Activated T-cell treated with anti-CD3 and anti-CD28 coated beads, Interleukin-2, amount 50 U/mL, for 24 hours (primary cell): Measurements from ENCODE around the gene RTBDN.

ENCODE experiments used
- DNase-seq: peaks from one replicate; pipeline ENCODE4 v3.0.0-alpha.2; 2020
- H3K27ac Mint-ChIP-seq: 2 replicates; pipeline ENCODE4 v1.8.0; 2020; ENCODE audit warnings: mild to moderate bottlenecking, mixed read lengths
- H3K27me3 Mint-ChIP-seq: 2 replicates; pipeline ENCODE4 v1.8.0; 2020; ENCODE audit warnings: mixed read lengths
- H3K36me3 Mint-ChIP-seq: 2 replicates; pipeline ENCODE4 v1.8.0; 2020; ENCODE audit warnings: low read depth, mixed read lengths
- H3K4me1 Mint-ChIP-seq: 2 replicates; pipeline ENCODE4 v1.8.0; 2020; ENCODE audit warnings: low read depth, mixed read lengths
- H3K4me3 Mint-ChIP-seq: 2 replicates; pipeline ENCODE4 v1.8.0; 2020; ENCODE audit warnings: mild to moderate bottlenecking, moderate library complexity, mixed read lengths
- H3K9me3 Mint-ChIP-seq: 2 replicates; pipeline ENCODE4 v1.8.0; 2020; ENCODE audit warnings: mixed read lengths

RTBDN gene

DNA sequence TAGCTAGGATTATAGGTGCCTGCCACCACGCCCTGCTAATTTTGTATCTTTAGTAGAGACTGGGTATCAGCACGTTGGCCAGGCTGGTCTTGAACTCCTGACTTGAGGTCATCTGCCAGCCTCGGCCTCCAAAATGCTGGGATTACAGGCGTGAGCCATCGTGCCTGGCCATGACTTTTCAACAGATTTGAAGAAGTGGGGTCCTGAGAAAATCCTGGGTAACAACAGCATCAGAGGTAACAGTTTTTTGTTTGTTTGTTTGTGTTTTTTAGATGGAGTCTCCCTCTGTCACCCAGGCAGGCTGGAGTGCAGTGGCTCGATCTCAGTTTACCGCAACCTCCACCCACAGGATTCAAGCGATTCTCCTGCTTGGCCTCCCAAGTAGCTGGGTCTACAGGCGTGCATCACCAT, 39.4 kb downstream of the RTBDN start:
- H3K4me1 Mint-ChIP-seq = peaks cover 41% of the 10 kb centered on the region
- no peaks in the 10 kb centered on the region for H3K27me3 Mint-ChIP-seq
- DNase-seq = no peak
- H3K4me3 Mint-ChIP-seq = peak overlapping the region; percentile 78
- H3K36me3 Mint-ChIP-seq = peaks cover 64% of the 10 kb centered on the region
- H3K27ac Mint-ChIP-seq = peak overlapping the region; percentile 92
- H3K9me3 Mint-ChIP-seq = no peaks in the 10 kb centered on the region

DNA sequence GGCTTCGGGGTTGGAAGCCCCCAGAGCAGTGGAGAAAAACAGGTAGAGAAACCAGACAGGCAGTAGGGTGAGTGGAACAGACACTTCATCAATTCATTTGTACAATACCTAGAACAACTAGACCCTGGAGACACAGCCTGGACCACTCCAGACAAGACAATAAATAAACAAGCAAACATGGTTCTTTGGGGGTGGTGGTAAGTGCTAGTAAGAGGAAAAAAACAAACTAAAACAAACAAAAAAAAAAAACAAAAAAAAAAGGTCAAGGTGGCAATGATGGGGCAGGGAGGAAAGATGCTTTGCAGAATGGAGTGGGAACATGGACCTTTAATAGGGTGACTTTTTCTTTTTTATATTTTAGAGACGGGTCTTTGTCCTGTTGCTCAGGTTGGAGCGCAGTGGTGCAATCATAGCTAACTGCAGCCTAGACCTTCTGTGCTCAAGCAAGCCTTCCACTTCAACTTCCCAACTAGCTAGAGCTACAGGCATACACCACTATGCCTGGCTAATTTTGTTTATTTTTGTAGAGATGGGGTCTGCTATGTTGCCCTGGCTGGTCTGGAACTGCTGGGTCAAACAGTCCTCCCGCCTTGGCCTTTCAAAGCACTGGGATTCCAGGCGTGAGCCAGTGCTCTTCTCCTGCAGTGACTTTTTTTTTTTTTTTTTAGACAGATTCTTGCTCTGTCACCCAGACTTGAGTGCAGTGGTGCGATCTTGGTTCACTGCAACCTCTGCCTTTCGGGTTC, 40.0 kb downstream of the RTBDN start:
- peaks cover 58% of the 10 kb centered on the region for H3K36me3 Mint-ChIP-seq
- peaks cover 37% of the 10 kb centered on the region for H3K4me1 Mint-ChIP-seq
- H3K9me3 Mint-ChIP-seq = no peaks in the 10 kb centered on the region
- H3K4me3 Mint-ChIP-seq = peak overlapping the region; percentile 78
- H3K27me3 Mint-ChIP-seq = no peaks in the 10 kb centered on the region
- no peak for DNase-seq
- H3K27ac Mint-ChIP-seq = peak overlapping the region; percentile 92

GRCh38 chr19:12793290-12794195, 40.8 kb downstream of the RTBDN start:
- peaks cover 51% of the 10 kb centered on the region for H3K36me3 Mint-ChIP-seq
- no peaks in the 10 kb centered on the region for H3K27me3 Mint-ChIP-seq
- DNase-seq = peak; percentile 97
- peaks cover 44% of the 10 kb centered on the region for H3K4me1 Mint-ChIP-seq
- no peaks in the 10 kb centered on the region for H3K9me3 Mint-ChIP-seq
- peak overlapping the region; percentile 99 for H3K27ac Mint-ChIP-seq
- peak overlapping the region; percentile 98 for H3K4me3 Mint-ChIP-seq

DNA sequence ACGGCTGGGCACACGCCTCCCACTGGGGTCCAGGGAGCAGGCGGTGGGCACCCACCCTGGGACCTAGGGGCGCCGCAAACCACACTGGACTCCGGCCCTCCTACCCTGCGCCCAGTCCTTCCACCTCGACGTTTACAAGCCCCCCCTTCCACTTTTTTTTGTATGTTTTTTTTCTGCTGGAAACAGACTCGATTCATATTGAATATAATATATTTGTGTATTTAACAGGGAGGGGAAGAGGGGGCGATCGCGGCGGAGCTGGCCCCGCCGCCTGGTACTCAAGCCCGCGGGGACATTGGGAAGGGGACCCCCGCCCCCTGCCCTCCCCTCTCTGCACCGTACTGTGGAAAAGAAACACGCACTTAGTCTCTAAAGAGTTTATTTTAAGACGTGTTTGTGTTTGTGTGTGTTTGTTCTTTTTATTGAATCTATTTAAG, 41.5 kb downstream of the RTBDN start:
- peak overlapping the region; percentile 99 for H3K27ac Mint-ChIP-seq
- no peak for DNase-seq
- H3K36me3 Mint-ChIP-seq = peaks cover 46% of the 10 kb centered on the region
- no peaks in the 10 kb centered on the region for H3K27me3 Mint-ChIP-seq
- H3K4me1 Mint-ChIP-seq = peaks cover 51% of the 10 kb centered on the region
- H3K4me3 Mint-ChIP-seq = peak overlapping the region; percentile 98
- no peaks in the 10 kb centered on the region for H3K9me3 Mint-ChIP-seq

DNA sequence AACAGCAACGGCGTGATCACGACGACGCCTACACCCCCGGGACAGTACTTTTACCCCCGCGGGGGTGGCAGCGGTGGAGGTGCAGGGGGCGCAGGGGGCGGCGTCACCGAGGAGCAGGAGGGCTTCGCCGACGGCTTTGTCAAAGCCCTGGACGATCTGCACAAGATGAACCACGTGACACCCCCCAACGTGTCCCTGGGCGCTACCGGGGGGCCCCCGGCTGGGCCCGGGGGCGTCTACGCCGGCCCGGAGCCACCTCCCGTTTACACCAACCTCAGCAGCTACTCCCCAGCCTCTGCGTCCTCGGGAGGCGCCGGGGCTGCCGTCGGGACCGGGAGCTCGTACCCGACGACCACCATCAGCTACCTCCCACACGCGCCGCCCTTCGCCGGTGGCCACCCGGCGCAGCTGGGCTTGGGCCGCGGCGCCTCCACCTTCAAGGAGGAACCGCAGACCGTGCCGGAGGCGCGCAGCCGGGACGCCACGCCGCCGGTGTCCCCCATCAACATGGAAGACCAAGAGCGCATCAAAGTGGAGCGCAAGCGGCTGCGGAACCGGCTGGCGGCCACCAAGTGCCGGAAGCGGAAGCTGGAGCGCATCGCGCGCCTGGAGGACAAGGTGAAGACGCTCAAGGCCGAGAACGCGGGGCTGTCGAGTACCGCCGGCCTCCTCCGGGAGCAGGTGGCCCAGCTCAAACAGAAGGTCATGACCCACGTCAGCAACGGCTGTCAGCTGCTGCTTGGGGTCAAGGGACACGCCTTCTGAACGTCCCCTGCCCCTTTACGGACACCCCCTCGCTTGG, 42.1 kb downstream of the RTBDN start:
- Mint-ChIP-seq H3K4me1 (peaks cover 51% of the 10 kb centered on the region), H3K9me3 (no peaks in the 10 kb centered on the region), H3K36me3 (peaks cover 40% of the 10 kb centered on the region), H3K27ac (peak overlapping the region; percentile 99), H3K27me3 (no peaks in the 10 kb centered on the region), H3K4me3 (peak overlapping the region; percentile 98)
- peak; percentile 85 for DNase-seq

DNA sequence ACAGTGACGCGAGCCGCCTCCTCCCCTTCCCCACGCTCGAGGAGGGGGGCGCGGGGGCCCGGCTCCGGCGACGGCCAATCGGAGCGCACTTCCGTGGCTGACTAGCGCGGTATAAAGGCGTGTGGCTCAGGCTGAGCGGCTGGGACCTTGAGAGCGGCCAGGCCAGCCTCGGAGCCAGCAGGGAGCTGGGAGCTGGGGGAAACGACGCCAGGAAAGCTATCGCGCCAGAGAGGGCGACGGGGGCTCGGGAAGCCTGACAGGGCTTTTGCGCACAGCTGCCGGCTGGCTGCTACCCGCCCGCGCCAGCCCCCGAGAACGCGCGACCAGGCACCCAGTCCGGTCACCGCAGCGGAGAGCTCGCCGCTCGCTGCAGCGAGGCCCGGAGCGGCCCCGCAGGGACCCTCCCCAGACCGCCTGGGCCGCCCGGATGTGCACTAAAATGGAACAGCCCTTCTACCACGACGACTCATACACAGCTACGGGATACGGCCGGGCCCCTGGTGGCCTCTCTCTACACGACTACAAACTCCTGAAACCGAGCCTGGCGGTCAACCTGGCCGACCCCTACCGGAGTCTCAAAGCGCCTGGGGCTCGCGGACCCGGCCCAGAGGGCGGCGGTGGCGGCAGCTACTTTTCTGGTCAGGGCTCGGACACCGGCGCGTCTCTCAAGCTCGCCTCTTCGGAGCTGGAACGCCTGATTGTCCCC, 42.9 kb downstream of the RTBDN start, which contains the start of gene JUNB:
JUNB (plus strand) TSS at position 142 of the 706 bp plus-strand sequence; CDS start at position 428, 286 bp downstream.
- peaks cover 33% of the 10 kb centered on the region for H3K36me3 Mint-ChIP-seq
- H3K27me3 Mint-ChIP-seq = no peaks in the 10 kb centered on the region
- peak within 1 kb of the TSS; percentile 98 for H3K4me3 Mint-ChIP-seq
- H3K27ac Mint-ChIP-seq = peak within 1 kb of the TSS; percentile 99
- H3K9me3 Mint-ChIP-seq = no peaks in the 10 kb centered on the region
- peaks cover 51% of the 10 kb centered on the region for H3K4me1 Mint-ChIP-seq
- peak; percentile 97 for DNase-seq

DNA sequence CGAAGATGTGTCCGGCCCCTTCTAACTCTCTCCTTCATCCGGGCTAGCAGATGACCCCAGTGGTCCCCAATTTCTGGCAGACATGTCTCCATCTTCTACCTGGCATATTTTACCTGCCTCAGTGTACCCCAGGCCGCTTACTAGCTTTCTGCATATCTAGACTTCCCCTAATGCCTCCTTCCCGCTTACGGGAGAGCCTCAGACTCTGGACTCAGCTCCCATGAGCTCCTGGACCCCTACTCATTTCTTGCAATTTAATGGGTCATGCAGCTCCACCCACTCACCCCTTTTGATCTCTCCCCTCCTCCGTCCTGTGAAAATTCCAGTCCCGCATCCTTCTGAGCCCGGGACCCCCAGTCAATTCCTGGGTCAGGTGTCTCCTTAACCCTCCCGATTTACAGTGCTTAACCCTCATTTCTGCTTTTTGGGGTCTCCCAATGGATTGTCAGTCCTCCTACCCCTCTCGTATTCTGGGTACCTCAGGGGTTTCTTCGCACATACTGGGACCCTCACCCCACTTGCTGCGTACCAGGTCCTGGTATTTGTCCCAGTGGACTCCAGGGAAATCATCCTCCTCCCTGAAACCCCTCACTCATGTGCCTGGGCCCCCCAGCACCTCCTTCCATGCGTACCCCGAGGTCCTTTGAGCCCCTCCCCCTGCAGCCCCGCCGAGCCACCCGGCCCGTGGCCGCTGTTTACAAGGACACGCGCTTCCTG, 43.6 kb downstream of the RTBDN start:
- Mint-ChIP-seq H3K36me3 (peaks cover 31% of the 10 kb centered on the region), H3K4me1 (peaks cover 43% of the 10 kb centered on the region), H3K27me3 (no peaks in the 10 kb centered on the region), H3K4me3 (peak overlapping the region; percentile 98), H3K9me3 (no peaks in the 10 kb centered on the region), H3K27ac (peak overlapping the region; percentile 99)
- DNase-seq = no peak

GRCh38 chr19:12789904-12790619, 44.3 kb downstream of the RTBDN start:
- peak overlapping the region; percentile 99 for H3K27ac Mint-ChIP-seq
- H3K27me3 Mint-ChIP-seq = no peaks in the 10 kb centered on the region
- H3K4me3 Mint-ChIP-seq = peak overlapping the region; percentile 98
- peak; percentile 94 for DNase-seq
- H3K9me3 Mint-ChIP-seq = no peaks in the 10 kb centered on the region
- H3K4me1 Mint-ChIP-seq = peaks cover 38% of the 10 kb centered on the region
- peaks cover 31% of the 10 kb centered on the region for H3K36me3 Mint-ChIP-seq

GRCh38 chr19:12789098-12789903, 45.1 kb downstream of the RTBDN start:
- H3K9me3 Mint-ChIP-seq = no peaks in the 10 kb centered on the region
- H3K4me3 Mint-ChIP-seq = peak overlapping the region; percentile 98
- H3K36me3 Mint-ChIP-seq = peaks cover 28% of the 10 kb centered on the region
- H3K4me1 Mint-ChIP-seq = peaks cover 30% of the 10 kb centered on the region
- DNase-seq = no peak
- H3K27ac Mint-ChIP-seq = peak overlapping the region; percentile 97
- H3K27me3 Mint-ChIP-seq = no peaks in the 10 kb centered on the region

DNA sequence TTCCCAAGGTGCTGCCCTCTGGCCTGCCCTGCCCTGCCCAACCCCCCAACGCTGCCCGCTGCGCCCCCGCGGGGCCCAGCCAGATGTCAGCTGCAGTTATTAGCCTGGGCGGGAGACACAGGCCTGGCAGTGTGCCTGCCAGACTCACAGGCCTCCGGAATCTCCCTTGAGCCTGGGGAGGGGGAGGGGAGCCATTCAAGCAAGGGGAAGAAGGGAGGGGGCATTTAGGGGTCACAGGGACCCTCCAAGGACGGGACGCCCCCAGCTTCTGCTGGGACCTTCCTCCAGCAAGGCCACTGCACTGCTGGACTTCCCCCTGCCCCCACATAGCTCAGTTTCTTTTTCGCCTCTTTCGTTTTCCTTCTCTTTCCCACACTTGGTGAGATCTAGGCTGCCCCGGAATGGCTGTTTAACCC, 45.7 kb downstream of the RTBDN start:
- Mint-ChIP-seq H3K27me3 (no peaks in the 10 kb centered on the region), H3K4me3 (peak overlapping the region; percentile 83), H3K9me3 (no peaks in the 10 kb centered on the region), H3K4me1 (peaks cover 27% of the 10 kb centered on the region), H3K36me3 (peaks cover 25% of the 10 kb centered on the region), H3K27ac (peak overlapping the region; percentile 97)
- peak; percentile 69 for DNase-seq

GRCh38 chr19:12788042-12788681, 46.2 kb downstream of the RTBDN start:
- Mint-ChIP-seq H3K36me3 (peaks cover 22% of the 10 kb centered on the region), H3K27me3 (no peaks in the 10 kb centered on the region), H3K27ac (peak overlapping the region; percentile 97), H3K9me3 (no peaks in the 10 kb centered on the region), H3K4me1 (peaks cover 27% of the 10 kb centered on the region), H3K4me3 (peak overlapping the region; percentile 83)
- no peak for DNase-seq

- Mint-ChIP-seq H3K36me3 (peaks cover 15% of the 10 kb centered on the region), H3K9me3 (no peaks in the 10 kb centered on the region), H3K27ac (peak overlapping the region; percentile 42), H3K27me3 (no peaks in the 10 kb centered on the region), H3K4me1 (peaks cover 30% of the 10 kb centered on the region), H3K4me3 (no peak overlapping the region)
- DNase-seq = no peak
These were observed 46.9 kb downstream of the RTBDN start for GRCh38 chr19:12787458-12787857.
